BLaER1 (cell line): Measurements from ENCODE around the gene DCAF17.

ENCODE experiments used
- H3K27ac ChIP-seq: shearing (Covaris generic); formaldehyde crosslinking; 2 replicates; pipeline ENCODE4 v1.8.1; 2022
- H3K27me3 ChIP-seq: shearing (Covaris generic); formaldehyde crosslinking; 2 replicates; pipeline ENCODE4 v1.8.1; 2022
- H3K36me3 ChIP-seq: shearing (Covaris generic); formaldehyde crosslinking; 2 replicates; pipeline ENCODE4 v1.8.1; 2022
- H3K4me1 ChIP-seq: shearing (Covaris generic); formaldehyde crosslinking; 2 replicates; pipeline ENCODE4 v1.8.1; 2022
- H3K4me2 ChIP-seq: shearing (Covaris generic); formaldehyde crosslinking; 2 replicates; pipeline ENCODE4 v1.8.1; 2022
- H3K4me3 ChIP-seq: shearing (Covaris generic); formaldehyde crosslinking; 2 replicates; pipeline ENCODE4 v1.8.1; 2022
- H3K9ac ChIP-seq: shearing (Covaris generic); formaldehyde crosslinking; 2 replicates; pipeline ENCODE4 v1.8.1; 2022
- H3K9me3 ChIP-seq: shearing (Covaris generic); formaldehyde crosslinking; 2 replicates; pipeline ENCODE4 v1.8.1; 2022
- H4K20me1 ChIP-seq: shearing (Covaris generic); formaldehyde crosslinking; 2 replicates; pipeline ENCODE4 v1.8.1; 2022
- Cebpa-rat ChIP-seq: shearing (Covaris generic); IDR thresholded peaks from 2 replicates; pipeline ENCODE4 v1.8.1; 2022

Gene DCAF17

DNA sequence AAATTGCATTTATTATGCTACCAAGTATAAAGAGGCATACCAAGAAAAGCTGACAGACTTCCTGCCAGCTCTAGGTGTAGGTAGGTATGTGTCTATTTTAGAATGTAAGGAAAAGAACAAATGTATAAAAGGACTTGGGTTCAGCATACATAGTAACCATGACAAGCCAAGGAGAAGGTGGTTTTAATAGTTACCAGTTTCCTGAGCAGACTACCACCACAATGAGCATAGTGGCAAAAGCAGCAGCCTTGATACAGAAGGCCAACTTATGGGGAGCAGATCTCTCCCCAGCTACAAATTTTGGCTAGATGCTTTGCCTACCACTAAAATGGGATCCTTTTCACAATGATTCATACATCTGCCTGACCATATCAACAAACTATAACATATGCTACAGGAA is 34.7 kb upstream of the DCAF17 start:
- Histone ChIP-seq H3K36me3 (peaks cover 4% of the 10 kb centered on the region; the same call in 1 of the 2 replicates), H4K20me1 (no peaks in the 10 kb centered on the region), H3K27ac (no peak overlapping the region), H3K4me3 (no peak overlapping the region), H3K4me1 (no peaks in the 10 kb centered on the region), H3K9ac (no peak overlapping the region), H3K27me3 (no peaks in the 10 kb centered on the region), H3K9me3 (peaks cover 24% of the 10 kb centered on the region), H3K4me2 (no peak overlapping the region)
- no peak for TF ChIP-seq Cebpa-rat

DNA sequence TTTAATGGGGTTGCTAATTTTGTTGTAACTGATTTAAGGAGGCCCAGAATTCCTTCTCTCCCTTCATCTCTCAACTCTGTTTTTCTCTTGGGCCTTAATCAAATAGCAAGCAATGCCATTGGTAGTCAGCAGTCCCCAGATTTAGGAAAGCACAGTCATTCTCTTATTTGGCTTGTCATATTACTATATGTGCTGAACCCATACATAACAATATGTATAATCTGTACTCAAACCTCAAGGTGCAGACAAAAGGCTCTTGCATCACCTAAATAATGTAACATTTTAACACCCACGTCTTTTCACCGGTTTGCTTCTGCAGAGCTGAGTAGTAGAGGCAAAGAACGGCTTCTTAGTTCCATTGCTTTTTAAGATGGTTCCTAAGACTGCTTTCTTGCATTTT is 33.6 kb upstream of the DCAF17 start:
- Histone ChIP-seq H3K9ac (no peak overlapping the region), H3K27me3 (no peaks in the 10 kb centered on the region), H3K9me3 (peaks cover 24% of the 10 kb centered on the region), H4K20me1 (no peaks in the 10 kb centered on the region), H3K4me1 (no peaks in the 10 kb centered on the region), H3K27ac (no peak overlapping the region), H3K4me3 (no peak overlapping the region), H3K4me2 (no peak overlapping the region), H3K36me3 (peaks cover 10% of the 10 kb centered on the region; the same call in 1 of the 2 replicates)
- TF ChIP-seq Cebpa-rat = no peak

DNA sequence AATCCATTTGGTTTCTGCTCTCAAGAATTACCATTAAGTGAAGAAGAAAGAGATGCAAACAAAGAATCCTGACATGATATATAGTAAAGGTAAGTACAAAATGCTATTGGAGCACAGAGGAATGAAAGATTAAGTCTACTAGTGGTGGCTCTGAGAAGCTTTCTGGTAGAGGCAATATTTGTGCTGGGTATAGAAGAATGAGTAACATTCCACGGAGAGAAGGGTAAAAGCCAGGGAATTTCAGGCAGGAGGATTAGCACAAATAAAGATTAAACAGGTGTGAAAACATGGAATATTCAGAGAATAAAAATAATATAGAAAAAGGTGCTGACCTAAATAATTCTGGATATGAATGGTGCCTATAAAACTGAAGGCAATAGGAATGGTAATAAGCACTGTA is 32.1 kb upstream of the DCAF17 start:
- no peak for TF ChIP-seq Cebpa-rat
- peaks cover 24% of the 10 kb centered on the region for H3K9me3 ChIP-seq
- no peak overlapping the region for H3K27ac ChIP-seq
- no peak overlapping the region for H3K9ac ChIP-seq
- no peaks in the 10 kb centered on the region for H3K27me3 ChIP-seq
- no peaks in the 10 kb centered on the region for H3K4me1 ChIP-seq
- peaks cover 10% of the 10 kb centered on the region; the same call in 1 of the 2 replicates for H3K36me3 ChIP-seq
- H3K4me2 ChIP-seq = no peak overlapping the region
- H3K4me3 ChIP-seq = no peak overlapping the region
- H4K20me1 ChIP-seq = no peaks in the 10 kb centered on the region

DNA sequence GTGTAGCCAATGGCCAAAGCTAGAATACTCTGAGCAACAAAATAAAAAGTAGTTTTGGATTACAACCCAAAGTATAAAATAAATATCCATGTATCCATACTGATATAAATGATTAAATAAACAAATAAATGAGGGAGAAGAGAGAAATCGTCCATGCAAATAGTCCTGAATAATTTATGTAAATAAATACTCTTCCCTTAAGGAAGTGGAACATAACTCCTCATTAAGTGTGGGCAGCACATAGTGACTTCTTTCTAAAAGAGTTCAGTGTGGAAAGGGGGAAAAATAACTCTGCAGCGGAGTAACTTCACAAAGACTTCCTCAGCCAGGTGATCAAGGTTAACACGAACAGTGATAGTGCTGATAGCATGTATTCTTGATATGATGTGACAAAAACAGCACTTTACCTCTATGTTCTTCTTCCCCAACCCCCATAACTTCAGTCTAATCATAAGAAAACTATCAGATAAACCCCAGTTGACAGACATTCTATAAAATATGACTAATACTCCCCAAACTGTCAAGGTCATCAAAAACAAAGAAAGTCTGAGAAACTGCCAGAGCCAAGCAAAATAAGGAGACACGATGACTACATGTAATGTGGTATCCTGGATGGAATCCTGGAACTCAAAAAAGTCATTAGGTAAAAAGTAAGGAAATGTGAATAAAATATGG is 31.0 kb upstream of the DCAF17 start:
- H4K20me1 ChIP-seq = no peaks in the 10 kb centered on the region
- no peak for TF ChIP-seq Cebpa-rat
- no peaks in the 10 kb centered on the region for H3K4me1 ChIP-seq
- H3K9ac ChIP-seq = no peak overlapping the region
- no peak overlapping the region for H3K4me3 ChIP-seq
- no peak overlapping the region for H3K4me2 ChIP-seq
- peaks cover 24% of the 10 kb centered on the region for H3K9me3 ChIP-seq
- H3K27ac ChIP-seq = no peak overlapping the region
- no peaks in the 10 kb centered on the region for H3K27me3 ChIP-seq
- H3K36me3 ChIP-seq = peaks cover 10% of the 10 kb centered on the region; the same call in 1 of the 2 replicates

- Histone ChIP-seq H3K9me3 (peaks cover 24% of the 10 kb centered on the region), H3K4me2 (no peak overlapping the region), H3K4me1 (no peaks in the 10 kb centered on the region), H4K20me1 (no peaks in the 10 kb centered on the region), H3K27me3 (no peaks in the 10 kb centered on the region), H3K36me3 (peaks cover 10% of the 10 kb centered on the region; the same call in 1 of the 2 replicates), H3K27ac (no peak overlapping the region), H3K9ac (no peak overlapping the region), H3K4me3 (no peak overlapping the region)
- TF ChIP-seq Cebpa-rat = no peak
Observed at GRCh38 chr2:171404261-171404660, 29.8 kb upstream of the DCAF17 start.

- TF ChIP-seq Cebpa-rat = no peak
- H4K20me1 ChIP-seq = no peaks in the 10 kb centered on the region
- no peak overlapping the region for H3K4me2 ChIP-seq
- H3K27me3 ChIP-seq = no peaks in the 10 kb centered on the region
- no peaks in the 10 kb centered on the region for H3K4me1 ChIP-seq
- H3K27ac ChIP-seq = no peak overlapping the region
- no peak overlapping the region for H3K9ac ChIP-seq
- H3K4me3 ChIP-seq = no peak overlapping the region
- H3K36me3 ChIP-seq = peaks cover 10% of the 10 kb centered on the region; the same call in 1 of the 2 replicates
- H3K9me3 ChIP-seq = peaks cover 24% of the 10 kb centered on the region
Observed at GRCh38 chr2:171404719-171405118, 29.3 kb upstream of the DCAF17 start.

DNA sequence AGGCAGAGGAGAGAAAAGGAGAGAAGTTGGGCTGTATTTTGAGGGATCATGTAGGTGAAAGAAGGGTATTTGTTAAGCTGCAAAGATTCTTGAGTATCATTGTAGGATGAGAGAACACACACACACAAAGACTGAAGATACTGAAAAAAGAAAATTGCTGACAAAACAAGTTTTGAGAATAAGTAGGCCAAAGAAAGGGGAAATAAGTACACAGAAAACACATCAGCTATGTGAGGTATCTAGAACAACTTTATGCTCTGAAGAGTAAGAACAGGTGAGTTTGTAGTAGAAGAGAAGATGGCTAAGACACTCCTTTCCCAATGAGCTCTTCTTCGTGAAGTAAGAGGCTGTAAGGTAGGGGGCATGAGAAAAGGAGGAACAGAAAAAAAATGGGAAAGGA is 28.5 kb upstream of the DCAF17 start:
- no peak overlapping the region for H3K27ac ChIP-seq
- H3K27me3 ChIP-seq = no peaks in the 10 kb centered on the region
- H3K9me3 ChIP-seq = peaks cover 24% of the 10 kb centered on the region
- H3K4me1 ChIP-seq = no peaks in the 10 kb centered on the region
- TF ChIP-seq Cebpa-rat = no peak
- H3K9ac ChIP-seq = no peak overlapping the region
- H3K36me3 ChIP-seq = peaks cover 10% of the 10 kb centered on the region; the same call in 1 of the 2 replicates
- no peak overlapping the region for H3K4me3 ChIP-seq
- no peaks in the 10 kb centered on the region for H4K20me1 ChIP-seq
- H3K4me2 ChIP-seq = no peak overlapping the region

GRCh38 chr2:171406044-171406443 is 28.0 kb upstream of the DCAF17 start:
- Histone ChIP-seq H4K20me1 (no peaks in the 10 kb centered on the region), H3K36me3 (peaks cover 10% of the 10 kb centered on the region; the same call in 1 of the 2 replicates), H3K4me1 (no peaks in the 10 kb centered on the region), H3K4me2 (no peak overlapping the region), H3K9ac (no peak overlapping the region), H3K9me3 (peaks cover 22% of the 10 kb centered on the region), H3K27me3 (no peaks in the 10 kb centered on the region), H3K27ac (no peak overlapping the region), H3K4me3 (no peak overlapping the region)
- TF ChIP-seq Cebpa-rat = no peak

DNA sequence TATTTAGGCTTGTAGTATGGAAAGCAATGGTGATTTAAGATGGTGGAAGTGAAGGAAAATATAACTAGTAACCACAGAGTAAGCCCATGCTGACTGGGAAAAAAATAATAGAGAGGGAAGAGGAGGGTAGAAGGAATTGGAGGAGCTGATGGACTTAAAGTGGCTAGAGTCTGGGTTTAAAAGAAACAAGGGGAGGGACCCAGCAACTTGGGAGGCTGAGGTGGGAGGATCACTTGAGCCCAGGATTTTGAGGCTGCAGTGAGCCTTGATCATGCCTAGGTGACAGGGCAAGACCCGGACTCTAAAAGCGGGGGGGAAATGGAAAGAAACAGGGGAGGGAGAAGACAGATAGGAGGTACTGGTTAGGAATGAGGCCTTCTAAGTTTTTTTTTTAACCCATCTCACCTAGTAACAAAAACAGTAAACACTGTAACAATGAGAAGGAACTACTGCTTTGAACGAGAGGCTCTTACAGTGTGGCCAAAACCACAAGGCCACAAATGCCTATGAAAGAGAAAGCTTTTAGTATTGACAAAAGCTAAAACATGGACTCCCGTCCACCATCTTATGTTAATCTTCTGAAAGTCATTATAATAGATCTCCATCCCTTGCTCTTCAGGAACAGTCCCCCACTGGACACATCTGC is 26.9 kb upstream of the DCAF17 start:
- TF ChIP-seq Cebpa-rat = no peak
- Histone ChIP-seq H3K36me3 (peaks cover 10% of the 10 kb centered on the region; the same call in 1 of the 2 replicates), H3K4me3 (no peak overlapping the region), H4K20me1 (no peaks in the 10 kb centered on the region), H3K27me3 (no peaks in the 10 kb centered on the region), H3K4me1 (no peaks in the 10 kb centered on the region), H3K27ac (no peak overlapping the region), H3K4me2 (no peak overlapping the region), H3K9me3 (peaks cover 11% of the 10 kb centered on the region), H3K9ac (no peak overlapping the region)

DNA sequence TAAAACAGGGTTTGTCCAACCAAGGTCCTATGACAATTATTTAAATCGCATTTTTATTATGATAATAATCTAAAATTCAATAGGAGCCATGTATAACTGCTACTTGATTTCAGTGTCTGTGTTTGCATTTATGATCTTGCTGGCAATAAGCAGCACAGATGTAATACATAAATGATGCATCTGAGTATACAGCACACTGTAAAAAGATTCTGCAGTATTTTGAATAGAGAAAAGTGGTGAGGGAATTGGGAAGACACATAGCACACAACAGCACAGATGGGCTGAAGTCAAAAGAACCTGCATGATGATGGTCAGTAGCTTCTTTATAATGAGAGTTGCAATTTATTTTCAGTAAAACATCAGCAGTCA is 26.4 kb upstream of the DCAF17 start:
- Histone ChIP-seq H3K27ac (no peak overlapping the region), H4K20me1 (no peaks in the 10 kb centered on the region), H3K27me3 (no peaks in the 10 kb centered on the region), H3K9me3 (peaks cover 5% of the 10 kb centered on the region), H3K36me3 (peaks cover 10% of the 10 kb centered on the region; the same call in 1 of the 2 replicates), H3K4me3 (no peak overlapping the region), H3K9ac (no peak overlapping the region), H3K4me1 (no peaks in the 10 kb centered on the region), H3K4me2 (no peak overlapping the region)
- TF ChIP-seq Cebpa-rat = no peak
